Measurements from ENCODE around the gene LIMS2. TPM values are rescaled to one million over a fixed set of nuclear protein-coding genes. Genes with fewer than 3 reads are reported as not detected.

The LIMS2 gene
- polyA plus RNA-seq, 1 experiment, result 46.1 TPM

- no peaks in the 10 kb centered on the region for H3K36me3 ChIP-seq (ENCODE audit: control insufficient read depth, insufficient read depth, low read length)
- TF ChIP-seq, protein P1, sequence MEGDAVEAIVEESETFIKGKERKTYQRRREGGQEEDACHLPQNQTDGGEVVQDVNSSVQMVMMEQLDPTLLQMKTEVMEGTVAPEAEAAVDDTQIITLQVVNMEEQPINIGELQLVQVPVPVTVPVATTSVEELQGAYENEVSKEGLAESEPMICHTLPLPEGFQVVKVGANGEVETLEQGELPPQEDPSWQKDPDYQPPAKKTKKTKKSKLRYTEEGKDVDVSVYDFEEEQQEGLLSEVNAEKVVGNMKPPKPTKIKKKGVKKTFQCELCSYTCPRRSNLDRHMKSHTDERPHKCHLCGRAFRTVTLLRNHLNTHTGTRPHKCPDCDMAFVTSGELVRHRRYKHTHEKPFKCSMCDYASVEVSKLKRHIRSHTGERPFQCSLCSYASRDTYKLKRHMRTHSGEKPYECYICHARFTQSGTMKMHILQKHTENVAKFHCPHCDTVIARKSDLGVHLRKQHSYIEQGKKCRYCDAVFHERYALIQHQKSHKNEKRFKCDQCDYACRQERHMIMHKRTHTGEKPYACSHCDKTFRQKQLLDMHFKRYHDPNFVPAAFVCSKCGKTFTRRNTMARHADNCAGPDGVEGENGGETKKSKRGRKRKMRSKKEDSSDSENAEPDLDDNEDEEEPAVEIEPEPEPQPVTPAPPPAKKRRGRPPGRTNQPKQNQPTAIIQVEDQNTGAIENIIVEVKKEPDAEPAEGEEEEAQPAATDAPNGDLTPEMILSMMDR (IDR thresholded peaks at IDR 0.05; ENCODE audit: insufficient read depth, low read depth, low read length), result no peak
- ChIA-PET CTCF (interaction anchor here (1.2 to 1.4 kb wide), 3 partner anchors 16 to 41 kb away, joined by 3 to 5 read pairs (median 5); no protein-coding TSS in a partner anchor), POLR2A (no interaction called here)
- no peaks in the 10 kb centered on the region for H3K27me3 ChIP-seq (ENCODE audit: control insufficient read depth, insufficient read depth, low read length)
- no peak overlapping the region for H3K4me3 ChIP-seq (ENCODE audit: low read depth, low read length)
- DNase-seq (ENCODE audit: low read depth), result no peak
Measured at GRCh38 chr2:127631997-127632581, 43.2 kb downstream of the LIMS2 start.

- DNase-seq (ENCODE audit: low read depth), result no peak
- ChIA-PET POLR2A (no interaction called here), CTCF (interaction anchor here (1.2 to 1.4 kb wide), 3 partner anchors 16 to 40 kb away, joined by 3 to 5 read pairs (median 5); no protein-coding TSS in a partner anchor)
- Histone ChIP-seq H3K4me3 (ENCODE audit: low read depth, low read length) (no peak overlapping the region), H3K36me3 (ENCODE audit: control insufficient read depth, insufficient read depth, low read length) (no peaks in the 10 kb centered on the region), H3K27me3 (ENCODE audit: control insufficient read depth, insufficient read depth, low read length) (no peaks in the 10 kb centered on the region)
- TF ChIP-seq, protein P1 (IDR thresholded peaks at IDR 0.05; ENCODE audit: insufficient read depth, low read depth, low read length), result no peak
Measured at GRCh38 chr2:127631541-127631996, 43.8 kb downstream of the LIMS2 start.

DNA sequence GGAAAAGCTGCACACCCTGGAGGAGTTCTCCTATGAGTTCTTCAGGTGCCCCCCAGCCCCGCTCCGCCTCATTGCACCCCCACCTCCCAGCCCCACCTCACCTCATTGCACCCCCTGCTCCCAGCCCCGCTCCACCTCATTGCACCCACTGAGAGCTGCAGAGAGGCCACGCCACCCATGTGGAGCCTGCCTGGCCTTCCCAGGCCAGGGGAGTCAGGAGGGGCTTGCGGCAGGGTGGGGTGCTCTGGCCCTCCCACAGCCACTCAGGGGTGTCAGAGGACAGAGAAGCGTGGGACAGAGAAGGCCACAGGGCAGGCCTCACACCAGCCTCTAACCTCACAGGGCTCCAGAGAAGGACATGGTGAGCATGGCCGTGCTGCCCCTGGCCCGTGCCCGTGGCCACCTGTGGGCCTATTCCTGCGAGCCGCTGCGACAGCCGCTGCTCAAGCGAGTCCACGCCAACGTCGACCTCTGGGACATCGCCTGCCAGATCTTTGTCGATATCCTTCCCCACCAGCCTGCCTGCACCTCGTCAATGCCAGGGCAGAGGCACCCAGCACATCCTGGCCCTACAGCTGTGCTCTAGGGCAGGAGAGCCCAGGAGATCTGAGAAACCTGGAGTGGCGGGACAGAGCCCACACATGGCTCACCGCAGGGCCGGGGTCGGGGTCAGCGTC, 44.3 kb downstream of the LIMS2 start:
- ChIA-PET POLR2A (no interaction called here), CTCF (interaction anchor here (1.4 kb wide), 1 partner anchor 40 kb away, joined by 5 read pairs; no protein-coding TSS in a partner anchor)
- TF ChIP-seq, protein P1 (IDR thresholded peaks at IDR 0.05; ENCODE audit: insufficient read depth, low read depth, low read length), result no peak
- Histone ChIP-seq H3K36me3 (ENCODE audit: control insufficient read depth, insufficient read depth, low read length) (no peaks in the 10 kb centered on the region), H3K4me3 (ENCODE audit: low read depth, low read length) (no peak overlapping the region), H3K27me3 (ENCODE audit: control insufficient read depth, insufficient read depth, low read length) (no peaks in the 10 kb centered on the region)
- no peak for DNase-seq (ENCODE audit: low read depth)

DNA sequence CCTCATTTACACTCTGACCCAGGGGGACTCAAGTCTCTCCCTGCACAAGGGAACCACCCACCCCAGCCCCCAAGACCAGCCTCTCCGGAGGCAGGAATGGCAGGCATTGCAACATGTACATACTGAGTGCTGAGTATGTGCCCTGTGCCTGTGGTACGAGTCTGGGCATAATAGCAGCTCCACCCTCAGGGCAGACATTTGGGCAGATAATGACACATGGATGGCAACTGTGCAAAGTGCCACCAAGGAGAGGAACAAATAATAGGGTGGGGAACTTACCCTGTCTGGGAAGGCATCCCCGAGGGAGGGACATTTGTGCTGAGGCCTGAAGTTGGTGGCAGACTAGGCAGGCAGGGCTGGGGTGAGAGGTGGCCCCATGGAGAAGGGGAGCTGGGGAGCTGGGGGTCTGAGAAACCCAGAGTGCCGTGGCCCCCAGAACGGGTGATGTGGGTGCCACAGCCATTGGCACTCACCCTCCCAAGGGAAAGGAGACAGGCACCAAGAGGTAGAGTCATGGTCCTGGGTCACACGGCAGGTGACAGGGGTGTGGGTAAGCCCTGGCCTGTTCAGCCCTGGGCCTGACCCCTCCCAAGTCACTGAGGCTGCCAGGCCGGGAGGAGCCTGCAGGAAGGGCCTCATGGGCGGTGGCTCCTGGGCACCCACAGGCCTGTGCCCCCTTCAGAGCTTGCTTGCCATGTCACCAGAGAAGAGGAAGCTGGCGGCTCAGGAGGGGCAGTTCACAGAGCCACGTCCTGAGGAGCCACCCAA, 45.0 kb downstream of the LIMS2 start:
- ChIA-PET CTCF (interaction anchor here (1.1 kb wide), 1 partner anchor 39 kb away, joined by 4 read pairs; no protein-coding TSS in a partner anchor), POLR2A (interaction anchor here (0.6 kb wide), 1 partner anchor 31 kb away, joined by 4 read pairs; no protein-coding TSS in a partner anchor)
- Histone ChIP-seq H3K27me3 (ENCODE audit: control insufficient read depth, insufficient read depth, low read length) (no peaks in the 10 kb centered on the region), H3K36me3 (ENCODE audit: control insufficient read depth, insufficient read depth, low read length) (no peaks in the 10 kb centered on the region), H3K4me3 (ENCODE audit: low read depth, low read length) (no peak overlapping the region)
- DNase-seq (ENCODE audit: low read depth), result no peak
- TF ChIP-seq, protein P1 (IDR thresholded peaks at IDR 0.05; ENCODE audit: insufficient read depth, low read depth, low read length), result no peak

- DNase-seq (ENCODE audit: low read depth), result no peak
- ChIA-PET POLR2A (no interaction called here), CTCF (interaction anchor here (1.1 kb wide), 1 partner anchor 38 kb away, joined by 4 read pairs; no protein-coding TSS in a partner anchor)
- Histone ChIP-seq H3K4me3 (ENCODE audit: low read depth, low read length) (no peak overlapping the region), H3K36me3 (ENCODE audit: control insufficient read depth, insufficient read depth, low read length) (no peaks in the 10 kb centered on the region), H3K27me3 (ENCODE audit: control insufficient read depth, insufficient read depth, low read length) (no peaks in the 10 kb centered on the region)
- TF ChIP-seq, protein P1 (IDR thresholded peaks at IDR 0.05; ENCODE audit: insufficient read depth, low read depth, low read length), result no peak
Measured at GRCh38 chr2:127629637-127630036, 45.7 kb downstream of the LIMS2 start.

All from BJ (cell line).